Keratinocyte (primary cell): Measurements from ENCODE around the gene HS3ST3A1. TPM values are rescaled to one million over a fixed set of nuclear protein-coding genes. Genes with fewer than 3 reads are reported as not detected.

Experiments
- DNase-seq: peaks from one replicate; pipeline ENCODE4 v3.0.0-alpha.2; 2011; ENCODE audit warnings: low read depth, missing footprints, low spot score
- FAIRE-seq: peaks from 2 replicates; lab custom pipeline; 2011; peaks lifted over from hg19 to GRCh38; lab: Jason Lieb, UNC
- H2AFZ ChIP-seq: 2 replicates; pipeline ENCODE4 v1.6.0; 2012; ENCODE audit warnings: low read length, control low read depth, inconsistent platforms; ENCODE audit not compliant: control insufficient read depth
- H3K27ac ChIP-seq: 2 replicates; pipeline ENCODE4 v1.5.1; 2011; ENCODE audit warnings: low read length; ENCODE audit not compliant: control insufficient read depth, insufficient read depth
- H3K27me3 ChIP-seq: 3 replicates; pipeline ENCODE4 v1.6.0; 2011; ENCODE audit warnings: low read length; ENCODE audit not compliant: control insufficient read depth, insufficient read depth; ENCODE audit errors: extremely low read depth
- H3K36me3 ChIP-seq, 2 experiments: 2 replicates in 1 of 2; 3 replicates in 1 of 2; pipeline ENCODE4 v1.5.1; 2011; ENCODE audit warnings: low read length in 2 of 2, mild to moderate bottlenecking in 1 of 2; ENCODE audit not compliant: control insufficient read depth in 2 of 2, insufficient read depth in 2 of 2; ENCODE audit errors: extremely low read depth in 1 of 2
- H3K4me1 ChIP-seq: 3 replicates; pipeline ENCODE4 v1.5.1; 2011; ENCODE audit warnings: low read length; ENCODE audit not compliant: control insufficient read depth, insufficient read depth; ENCODE audit errors: extremely low read depth
- H3K4me2 ChIP-seq: 3 replicates; pipeline ENCODE4 v1.6.0; 2011; ENCODE audit warnings: low read depth, low read length; ENCODE audit not compliant: control insufficient read depth, insufficient read depth; ENCODE audit errors: extremely low read depth
- H3K4me3 ChIP-seq, 3 experiments: fragments of 200-600 bp in 1 of 3; sonication (generic) in 1 of 3; 2 replicates in 2 of 3; 3 replicates in 1 of 3; pipeline ENCODE4 v1.5.1; 2011 to 2016; ENCODE audit warnings: low read length in 3 of 3, mild to moderate bottlenecking in 3 of 3, control low read depth in 2 of 3, inconsistent platforms in 1 of 3, low read depth in 1 of 3, mixed read lengths in 1 of 3, mixed run types in 1 of 3, moderate library complexity in 1 of 3; ENCODE audit not compliant: control insufficient read depth in 2 of 3, insufficient read depth in 2 of 3; ENCODE audit errors: extremely low read depth in 1 of 3
- H3K79me2 ChIP-seq: 2 replicates; pipeline ENCODE4 v1.6.0; 2012; ENCODE audit warnings: low read length; ENCODE audit not compliant: control insufficient read depth, insufficient read depth
- H3K9ac ChIP-seq: 3 replicates; pipeline ENCODE4 v1.6.0; 2011; ENCODE audit warnings: low read length; ENCODE audit not compliant: control insufficient read depth, insufficient read depth; ENCODE audit errors: extremely low read depth
- H3K9me1 ChIP-seq: 3 replicates; pipeline ENCODE4 v1.6.0; 2011; ENCODE audit warnings: low read length; ENCODE audit not compliant: control insufficient read depth, insufficient read depth; ENCODE audit errors: extremely low read depth
- H3K9me3 ChIP-seq: 2 replicates; pipeline ENCODE4 v1.5.1; 2012; ENCODE audit warnings: low read depth, low read length; ENCODE audit not compliant: control insufficient read depth
- H4K20me1 ChIP-seq: 3 replicates; pipeline ENCODE4 v1.6.0; 2011; ENCODE audit warnings: low read length; ENCODE audit not compliant: control insufficient read depth, insufficient read depth; ENCODE audit errors: extremely low read depth
- EZH2 ChIP-seq: IDR thresholded peaks from one replicate; pipeline ENCODE4 v1.6.1; 2012; ENCODE audit warnings: inconsistent platforms, mild to moderate bottlenecking, low read length, moderate library complexity
- dilution Hi-C: fragments of 300-500 bp; cut with MboI; formaldehyde crosslinking; loops from one replicate; pipeline ENCODE4 v1.7.0; 2020; ENCODE audit warnings: low sequenced_read_pairs; ENCODE audit not compliant: extremely low pct_ligation_motif_present
- polyA plus RNA-seq, 5 experiments: library from polyadenylated mRNA; depleted of rRNA in 3 of 5; stranded (reverse) in 3 of 5; stranded (forward) in 1 of 5; unstranded in 1 of 5; fragments of >200 nt; gene quantifications; 1 replicate in 1 of 5; 2 replicates in 3 of 5; 3 replicates in 1 of 5; pipeline versions ENCODE4 v1.2.1 to v1.2.3, GENCODE V29; 2011 to 2012; ENCODE audit warnings: missing spikeins in 2 of 5, low read depth in 1 of 5, low replicate concordance in 1 of 5
- TF ChIP-seq, protein P1 (sequence below), 3 experiments: IDR thresholded peaks in 1 of 3; conservative IDR thresholded peaks in 1 of 3; optimal IDR thresholded peaks in 1 of 3; 2 replicates in 2 of 3; 3 replicates in 1 of 3; pipeline versions ENCODE3 to v1.5.1; 2011; ENCODE audit warnings: low read length in 3 of 3, mild to moderate bottlenecking in 3 of 3, moderate library complexity in 2 of 3, control low read depth in 1 of 3, inconsistent platforms in 1 of 3; ENCODE audit not compliant: insufficient read depth in 2 of 3; ENCODE audit errors: extremely low read depth in 1 of 3

The HS3ST3A1 gene
- polyA plus RNA-seq, 1 donor (not counting 4 experiments of a cell fraction or from before 2014, with no cell fraction given) = 0.04 TPM

DNA sequence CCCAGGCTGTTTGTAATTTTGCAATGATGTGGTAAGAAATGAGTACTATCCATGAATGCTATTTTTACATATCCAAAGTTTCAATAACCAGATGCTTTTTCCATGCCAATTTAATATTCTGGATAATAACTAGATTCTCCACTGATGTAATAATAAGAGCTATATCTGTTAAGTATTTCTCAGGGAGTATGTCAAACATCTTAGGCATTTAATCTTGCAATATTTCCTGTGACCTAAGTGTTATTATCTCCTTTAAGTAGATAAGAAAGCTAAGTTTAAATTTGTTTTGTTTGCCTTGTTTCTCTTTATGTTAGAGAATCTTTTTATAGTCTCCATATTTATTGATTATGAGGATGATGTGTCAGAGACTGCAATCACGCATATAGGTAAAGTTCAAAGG is 32.3 kb upstream of the HS3ST3A1 start:
- Histone ChIP-seq H3K9me1 (no peaks in the 10 kb centered on the region), H3K4me3 (no peak overlapping the region), H3K36me3 (no peaks in the 10 kb centered on the region), H3K9ac (no peak overlapping the region), H4K20me1 (no peaks in the 10 kb centered on the region), H2AFZ (no peak overlapping the region), H3K27me3 (no peaks in the 10 kb centered on the region), H3K79me2 (no peaks in the 10 kb centered on the region), H3K4me2 (no peak overlapping the region), H3K4me1 (no peaks in the 10 kb centered on the region), H3K27ac (no peak overlapping the region), H3K9me3 (no peaks in the 10 kb centered on the region)
- TF ChIP-seq EZH2 = no peak
- TF ChIP-seq, protein P1, sequence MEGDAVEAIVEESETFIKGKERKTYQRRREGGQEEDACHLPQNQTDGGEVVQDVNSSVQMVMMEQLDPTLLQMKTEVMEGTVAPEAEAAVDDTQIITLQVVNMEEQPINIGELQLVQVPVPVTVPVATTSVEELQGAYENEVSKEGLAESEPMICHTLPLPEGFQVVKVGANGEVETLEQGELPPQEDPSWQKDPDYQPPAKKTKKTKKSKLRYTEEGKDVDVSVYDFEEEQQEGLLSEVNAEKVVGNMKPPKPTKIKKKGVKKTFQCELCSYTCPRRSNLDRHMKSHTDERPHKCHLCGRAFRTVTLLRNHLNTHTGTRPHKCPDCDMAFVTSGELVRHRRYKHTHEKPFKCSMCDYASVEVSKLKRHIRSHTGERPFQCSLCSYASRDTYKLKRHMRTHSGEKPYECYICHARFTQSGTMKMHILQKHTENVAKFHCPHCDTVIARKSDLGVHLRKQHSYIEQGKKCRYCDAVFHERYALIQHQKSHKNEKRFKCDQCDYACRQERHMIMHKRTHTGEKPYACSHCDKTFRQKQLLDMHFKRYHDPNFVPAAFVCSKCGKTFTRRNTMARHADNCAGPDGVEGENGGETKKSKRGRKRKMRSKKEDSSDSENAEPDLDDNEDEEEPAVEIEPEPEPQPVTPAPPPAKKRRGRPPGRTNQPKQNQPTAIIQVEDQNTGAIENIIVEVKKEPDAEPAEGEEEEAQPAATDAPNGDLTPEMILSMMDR (optimal IDR thresholded peaks at IDR 0.05 in 1 of 3, IDR thresholded peaks at IDR 0.05 in 1 of 3, conservative IDR thresholded peaks at IDR 0.05 in 1 of 3; ENCODE audit: extremely low read depth in 1 of 3, insufficient read depth in 2 of 3, low read length in 3 of 3) = no peak
- dilution Hi-C loops = no loop called here
- FAIRE-seq (no peak), DNase-seq (no peak)

DNA sequence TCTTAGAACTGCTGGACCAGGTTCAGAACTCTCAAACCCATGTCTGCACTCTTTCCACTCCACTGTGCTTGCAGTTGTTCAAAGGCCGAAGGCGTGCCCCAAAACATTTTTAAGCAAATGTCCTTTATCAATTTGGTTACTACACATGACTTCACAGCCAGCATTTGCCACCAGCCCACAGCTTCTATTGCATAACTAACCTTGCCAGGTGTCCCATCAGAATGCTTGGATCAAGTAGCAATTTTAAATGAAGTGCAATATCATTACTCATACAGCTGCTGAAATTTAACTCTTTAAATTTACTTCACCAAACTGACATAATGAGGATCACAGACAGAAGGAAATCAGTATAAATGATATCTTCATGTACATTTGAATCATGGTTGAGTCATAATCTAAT is 29.8 kb upstream of the HS3ST3A1 start:
- Histone ChIP-seq H3K27ac (no peak overlapping the region), H3K9ac (no peak overlapping the region), H3K36me3 (no peaks in the 10 kb centered on the region), H3K4me2 (no peak overlapping the region), H3K4me3 (no peak overlapping the region), H3K79me2 (no peaks in the 10 kb centered on the region), H2AFZ (no peak overlapping the region), H3K27me3 (no peaks in the 10 kb centered on the region), H4K20me1 (no peaks in the 10 kb centered on the region), H3K9me1 (no peaks in the 10 kb centered on the region), H3K4me1 (no peaks in the 10 kb centered on the region), H3K9me3 (no peaks in the 10 kb centered on the region)
- no peak for TF ChIP-seq EZH2
- TF ChIP-seq, protein P1 (optimal IDR thresholded peaks at IDR 0.05 in 1 of 3, IDR thresholded peaks at IDR 0.05 in 1 of 3, conservative IDR thresholded peaks at IDR 0.05 in 1 of 3; ENCODE audit: extremely low read depth in 1 of 3, insufficient read depth in 2 of 3, low read length in 3 of 3) = no peak
- no peak for FAIRE-seq
- no peak for DNase-seq
- dilution Hi-C loops = no loop called here
